Measurements from ENCODE around the gene SNX21. TPM values are rescaled to one million over a fixed set of nuclear protein-coding genes. Genes with fewer than 3 reads are reported as not detected.

SNX21 gene
- total RNA-seq, 1 experiment from 2014 or later = 9.8 TPM

DNA sequence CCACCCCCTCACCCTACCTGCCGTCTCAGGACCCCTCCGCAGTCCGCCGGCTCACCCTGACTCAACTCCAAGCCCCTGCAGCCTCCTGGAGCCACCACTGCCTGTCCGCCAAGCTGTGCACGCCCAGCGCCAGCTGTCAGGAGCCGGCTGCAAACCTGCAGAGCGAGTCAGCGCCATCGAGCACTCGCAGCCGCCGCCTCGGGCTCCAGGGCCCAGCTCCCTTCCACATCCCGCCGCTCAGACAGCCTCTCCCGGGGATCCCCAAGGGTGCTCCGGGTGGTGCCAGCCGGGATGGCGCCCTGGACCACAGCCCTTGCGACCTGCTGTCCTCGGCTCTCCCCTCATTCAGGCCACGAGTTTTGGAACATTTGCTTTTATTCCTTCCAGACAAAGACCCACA, 10.7 kb upstream of the SNX21 start:
- DNase-seq = peak; percentile 67 to 68
- Histone ChIP-seq H3K27ac (no peak overlapping the region), H3K4me3 (no peak overlapping the region; the same call in 1 of the 2 replicates), H2AFZ (no peak overlapping the region), H3K36me3 (ENCODE audit: low read depth) (no peaks in the 10 kb centered on the region), H3K9me2 (ENCODE audit: insufficient read depth) (no peaks in the 10 kb centered on the region), H3K27me3 (ENCODE audit: insufficient read depth, low read depth) (no peaks in the 10 kb centered on the region), H3K4me1 (replicated peaks; ENCODE audit: insufficient read depth) (peaks cover 27% of the 10 kb centered on the region), H3K79me2 (ENCODE audit: low read depth) (no peaks in the 10 kb centered on the region), H3F3A (ENCODE audit: insufficient read depth, low read depth) (peaks cover 42% of the 10 kb centered on the region), H3K9me3 (ENCODE audit: insufficient read depth, low read depth) (no peaks in the 10 kb centered on the region), H4K20me1 (ENCODE audit: insufficient read depth) (no peaks in the 10 kb centered on the region), H3K4me2 (peak overlapping the region; percentile 76)
- intact Hi-C loops (cut with micrococcal nuclease; ENCODE audit: unreplicated experiment) = no loop called here
- no TSS peak for BruUV-seq (replicated peaks)
- no peak for TF ChIP-seq EZH2 (IDR thresholded peaks at IDR 0.05; ENCODE audit: low read depth)
- TF ChIP-seq, protein P1, sequence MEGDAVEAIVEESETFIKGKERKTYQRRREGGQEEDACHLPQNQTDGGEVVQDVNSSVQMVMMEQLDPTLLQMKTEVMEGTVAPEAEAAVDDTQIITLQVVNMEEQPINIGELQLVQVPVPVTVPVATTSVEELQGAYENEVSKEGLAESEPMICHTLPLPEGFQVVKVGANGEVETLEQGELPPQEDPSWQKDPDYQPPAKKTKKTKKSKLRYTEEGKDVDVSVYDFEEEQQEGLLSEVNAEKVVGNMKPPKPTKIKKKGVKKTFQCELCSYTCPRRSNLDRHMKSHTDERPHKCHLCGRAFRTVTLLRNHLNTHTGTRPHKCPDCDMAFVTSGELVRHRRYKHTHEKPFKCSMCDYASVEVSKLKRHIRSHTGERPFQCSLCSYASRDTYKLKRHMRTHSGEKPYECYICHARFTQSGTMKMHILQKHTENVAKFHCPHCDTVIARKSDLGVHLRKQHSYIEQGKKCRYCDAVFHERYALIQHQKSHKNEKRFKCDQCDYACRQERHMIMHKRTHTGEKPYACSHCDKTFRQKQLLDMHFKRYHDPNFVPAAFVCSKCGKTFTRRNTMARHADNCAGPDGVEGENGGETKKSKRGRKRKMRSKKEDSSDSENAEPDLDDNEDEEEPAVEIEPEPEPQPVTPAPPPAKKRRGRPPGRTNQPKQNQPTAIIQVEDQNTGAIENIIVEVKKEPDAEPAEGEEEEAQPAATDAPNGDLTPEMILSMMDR (conservative IDR thresholded peaks at IDR 0.05) = no peak
- POLR2A ChIA-PET (ENCODE audit: unreplicated experiment) = interaction anchor here (0.5 to 0.7 kb wide), 2 partner anchors 27 to 135 kb away, joined by 3 to 4 read pairs; no protein-coding TSS in a partner anchor
- CTCF ChIA-PET = no interaction called here

DNA sequence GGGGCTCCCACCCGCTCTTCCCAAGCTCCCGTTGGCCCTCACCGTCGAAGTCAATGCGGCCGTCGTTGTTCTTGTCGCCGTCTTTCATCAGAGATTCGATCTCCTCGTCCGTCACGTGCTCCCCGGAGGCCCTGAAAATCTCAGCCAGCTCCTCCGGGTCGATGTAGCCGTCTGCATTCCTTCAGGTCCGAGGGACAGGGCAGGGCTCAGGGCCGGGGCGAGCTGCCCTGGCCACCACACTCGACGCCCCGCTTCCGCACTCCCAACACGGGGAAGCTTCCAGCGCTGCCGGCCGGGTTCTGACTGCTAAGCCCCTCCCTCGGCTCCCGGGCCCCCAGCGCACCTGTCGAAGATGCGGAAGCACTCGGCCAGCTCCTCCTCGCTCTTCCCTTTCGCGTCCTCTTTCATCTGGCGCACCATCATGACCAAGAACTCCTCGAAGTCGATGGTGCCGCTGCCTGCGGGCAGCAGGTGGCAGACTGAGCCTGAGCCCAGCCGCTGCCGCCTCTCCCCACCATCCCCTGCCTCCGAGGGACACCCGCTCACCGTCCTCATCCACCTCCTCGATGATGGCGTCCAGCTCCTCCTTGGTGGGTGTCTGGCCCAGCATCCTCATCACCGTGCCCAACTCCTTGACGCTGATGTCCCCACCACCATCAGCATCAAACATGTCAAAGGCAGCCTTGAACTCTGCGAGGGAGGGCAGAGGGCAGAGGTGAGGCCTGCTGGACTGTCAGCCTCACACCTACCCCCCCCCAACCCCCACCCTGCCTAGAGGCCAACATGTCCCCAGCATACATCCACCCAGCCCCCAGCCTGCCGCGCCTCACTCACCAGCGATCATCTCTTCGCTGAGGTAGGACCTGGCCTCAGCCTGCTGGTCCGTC, 9.4 kb upstream of the SNX21 start:
- POLR2A ChIA-PET (ENCODE audit: unreplicated experiment) = interaction anchor here (0.5 kb wide), 1 partner anchor 387 kb away, joined by 4 read pairs; no protein-coding TSS in a partner anchor
- no TSS peak for BruUV-seq (replicated peaks)
- H2AFZ ChIP-seq = no peak overlapping the region
- H3K27ac ChIP-seq = no peak overlapping the region
- no peaks in the 10 kb centered on the region for H3K27me3 ChIP-seq (ENCODE audit: insufficient read depth, low read depth)
- H4K20me1 ChIP-seq (ENCODE audit: insufficient read depth) = no peaks in the 10 kb centered on the region
- no peak overlapping the region for H3K4me3 ChIP-seq
- peak; percentile 20 to 25 for DNase-seq
- peaks cover 16% of the 10 kb centered on the region for H3K4me1 ChIP-seq (replicated peaks; ENCODE audit: insufficient read depth)
- H3K9me3 ChIP-seq (ENCODE audit: insufficient read depth, low read depth) = no peaks in the 10 kb centered on the region
- CTCF ChIA-PET = no interaction called here
- H3K36me3 ChIP-seq (ENCODE audit: low read depth) = no peaks in the 10 kb centered on the region
- H3K9me2 ChIP-seq (ENCODE audit: insufficient read depth) = no peaks in the 10 kb centered on the region
- H3K4me2 ChIP-seq = no peak overlapping the region
- intact Hi-C loops (cut with micrococcal nuclease; ENCODE audit: unreplicated experiment) = no loop called here
- TF ChIP-seq, protein P1 (conservative IDR thresholded peaks at IDR 0.05) = 0 out of 2 replicates have a peak, but pooled peaks have one; percentile 17
- no peak for TF ChIP-seq EZH2 (IDR thresholded peaks at IDR 0.05; ENCODE audit: low read depth)
- no peaks in the 10 kb centered on the region for H3K79me2 ChIP-seq (ENCODE audit: low read depth)
- H3F3A ChIP-seq (ENCODE audit: insufficient read depth, low read depth) = peaks cover 28% of the 10 kb centered on the region; the same call in 1 of the 2 replicates

DNA sequence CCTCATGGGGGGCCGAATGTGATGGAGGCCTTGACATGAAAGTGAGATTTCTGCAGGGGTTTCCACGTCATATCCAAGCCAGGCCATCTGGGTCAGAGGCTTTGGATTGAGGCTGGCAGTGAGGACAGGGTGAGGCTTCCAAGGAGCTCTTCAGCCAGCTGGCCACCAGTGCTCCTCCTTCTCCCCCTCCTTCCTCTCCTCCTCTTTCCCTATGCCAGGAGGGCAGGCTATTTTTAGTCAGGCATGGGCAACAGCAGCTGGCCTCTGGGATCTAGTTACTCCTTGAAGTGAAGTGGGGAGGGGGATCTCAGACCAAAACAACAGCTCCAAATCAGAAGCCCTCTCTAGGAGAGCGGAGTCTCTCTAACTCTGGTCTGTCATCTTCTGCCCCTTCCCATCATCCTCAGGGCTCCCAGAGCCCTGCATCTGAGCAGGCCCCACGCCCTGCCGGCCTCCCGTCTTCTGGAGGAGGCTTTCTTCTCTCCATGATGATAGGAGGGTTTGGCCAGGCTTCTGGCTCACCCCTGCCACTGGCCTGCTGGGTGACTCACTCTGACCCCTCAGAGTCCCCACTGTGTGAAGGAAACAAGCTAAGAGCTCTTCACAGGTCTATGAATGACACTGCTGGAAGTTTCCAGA, 7.1 kb upstream of the SNX21 start:
- H3K4me2 ChIP-seq = no peak overlapping the region
- no peak overlapping the region for H3K27ac ChIP-seq
- peaks cover 16% of the 10 kb centered on the region for H3K4me1 ChIP-seq (replicated peaks; ENCODE audit: insufficient read depth)
- no peaks in the 10 kb centered on the region for H4K20me1 ChIP-seq (ENCODE audit: insufficient read depth)
- no peaks in the 10 kb centered on the region for H3K36me3 ChIP-seq (ENCODE audit: low read depth)
- POLR2A ChIA-PET (ENCODE audit: unreplicated experiment) = interaction anchor here (0.5 to 0.7 kb wide), 2 partner anchors 40 to 41 kb away, joined by 3 to 11 read pairs; no protein-coding TSS in a partner anchor
- H3K9me3 ChIP-seq (ENCODE audit: insufficient read depth, low read depth) = no peaks in the 10 kb centered on the region
- no peaks in the 10 kb centered on the region for H3K9me2 ChIP-seq (ENCODE audit: insufficient read depth)
- H3K27me3 ChIP-seq (ENCODE audit: insufficient read depth, low read depth) = no peaks in the 10 kb centered on the region
- intact Hi-C loops (cut with micrococcal nuclease; ENCODE audit: unreplicated experiment) = no loop called here
- no peaks in the 10 kb centered on the region for H3K79me2 ChIP-seq (ENCODE audit: low read depth)
- H2AFZ ChIP-seq = no peak overlapping the region
- H3F3A ChIP-seq (ENCODE audit: insufficient read depth, low read depth) = peaks cover 21% of the 10 kb centered on the region; the same call in 1 of the 2 replicates
- TF ChIP-seq, protein P1 (conservative IDR thresholded peaks at IDR 0.05) = no peak
- TF ChIP-seq EZH2 (IDR thresholded peaks at IDR 0.05; ENCODE audit: low read depth) = no peak
- no peak for DNase-seq
- BruUV-seq (replicated peaks) = no TSS peak
- H3K4me3 ChIP-seq = no peak overlapping the region
- CTCF ChIA-PET = no interaction called here

Data from PC-9 (cell line).